ENCODE results near the gene LAMA3.

GRCh38 chr18:23969664-23970063 is 280.4 kb downstream of the LAMA3 start:
- no peak for TF ChIP-seq CTCF (IDR thresholded peaks at IDR 0.05)
- TF ChIP-seq POLR2A (IDR thresholded peaks at IDR 0.05), result no peak

Data from adrenal gland (tissue), 5 donors.